ENCODE measurements around the gene CYP11A1. TPM values are rescaled to one million over a fixed set of nuclear protein-coding genes. Genes with fewer than 3 reads are reported as not detected.

The CYP11A1 gene
- total and polyA plus RNA-seq, 2 donors (not counting 1 experiment from before 2014, with no cell fraction given): not detected

DNA sequence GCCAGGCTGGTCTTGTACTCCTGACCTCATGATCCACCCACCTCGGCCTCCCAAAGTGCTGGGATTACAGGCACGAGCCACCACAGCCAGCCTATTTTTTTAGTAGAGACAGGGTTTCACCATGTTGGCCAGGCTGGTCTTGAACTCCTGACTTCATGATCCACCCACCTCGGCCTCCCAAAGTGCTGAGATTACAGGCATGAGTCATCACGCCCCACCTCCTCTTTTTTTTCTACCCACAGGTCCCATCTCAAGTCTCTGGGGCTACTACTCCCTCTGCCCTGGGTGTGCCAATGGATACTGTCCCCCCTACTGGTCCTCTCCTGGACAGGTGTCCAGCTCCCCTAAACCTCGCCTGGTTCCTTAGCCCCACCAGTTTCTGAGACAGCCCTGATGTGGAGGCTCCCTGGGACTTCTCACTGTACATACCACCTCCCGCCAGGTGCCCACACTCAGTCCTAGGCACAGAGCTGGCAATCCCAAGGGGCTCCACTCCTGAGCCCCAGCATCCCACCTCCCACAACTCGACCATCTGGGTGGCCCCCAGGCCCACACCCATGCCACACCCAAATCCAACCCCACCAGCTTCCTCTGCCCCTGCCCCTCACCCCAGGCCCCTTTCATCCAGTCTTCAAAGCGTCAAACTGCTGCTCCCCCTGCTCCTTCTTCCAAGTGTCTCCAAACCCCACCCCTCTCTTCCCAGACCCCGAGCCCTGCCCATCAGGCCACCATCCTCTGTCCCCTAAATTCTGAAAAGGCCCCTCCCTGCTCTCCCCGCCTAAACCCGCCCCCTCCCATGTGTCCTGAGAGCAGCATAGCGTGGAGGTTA is 13.1 kb upstream of the CYP11A1 start:
- peaks cover 44% of the 10 kb centered on the region for H3K4me1 Mint-ChIP-seq
- Histone ChIP-seq H3K36me3 (replicated peaks in 1 of 2; ENCODE audit: control extremely low read depth in 1 of 2, control insufficient read depth in 1 of 2, extremely low read depth in 1 of 2, insufficient read depth in 2 of 2, low read length in 1 of 2) (no peaks in the 10 kb centered on the region), H3K9ac (ENCODE audit: low read length) (no peak overlapping the region), H3K4me3 (ENCODE audit: control extremely low read depth in 1 of 5, extremely low read depth in 1 of 5, insufficient read depth in 1 of 5, low read depth in 2 of 5, low read length in 4 of 5) (no peak overlapping the region), H3K79me2 (ENCODE audit: control insufficient read depth, insufficient read depth, low read length) (peaks cover 11% of the 10 kb centered on the region), H2AFZ (ENCODE audit: insufficient read depth, low read depth, low read length, poor library complexity, severe bottlenecking) (no peak overlapping the region), H3K27me3 (replicated peaks in 1 of 4; ENCODE audit: control extremely low read depth in 1 of 4, control insufficient read depth in 3 of 4, insufficient read depth in 4 of 4, low read length in 3 of 4) (no peaks in the 10 kb centered on the region), H3K27ac (ENCODE audit: low read length in 2 of 2) (no peak overlapping the region), H3K4me1 (ENCODE audit: control insufficient read depth in 2 of 2, insufficient read depth in 2 of 2, low read length in 2 of 2) (peaks cover 37 to 41% of the 10 kb centered on the region in 2 donors), H4K20me1 (ENCODE audit: control insufficient read depth, insufficient read depth, low read length, poor library complexity, severe bottlenecking) (no peaks in the 10 kb centered on the region), H3K4me2 (replicated peaks; ENCODE audit: low read depth, low read length, poor library complexity, severe bottlenecking) (no peak overlapping the region), H3K9me3 (ENCODE audit: control extremely low read depth in 1 of 3, control insufficient read depth in 2 of 3, insufficient read depth in 1 of 3, low read length in 2 of 3) (no peaks in the 10 kb centered on the region)
- H3K27me3 Mint-ChIP-seq: no peaks in the 10 kb centered on the region
- intact Hi-C loops (cut with micrococcal nuclease): loop anchor here (5.0 kb wide), 1 partner anchor 388 kb away; the partner anchor contains the start of genes PML and STOML1
- peak overlapping the region; percentile 37 for H3K27ac Mint-ChIP-seq
- ATAC-seq (ENCODE audit: low read depth) (no peak), DNase-seq (peak; percentile 15)
- 84% methylated on average over 8 of the region's 12 CpGs for WGBS (ENCODE audit: insufficient coverage)
- TF ChIP-seq EZH2 (IDR thresholded peaks at IDR 0.05; ENCODE audit: borderline replicate concordance, insufficient read depth, low read depth, low read length, poor library complexity, severe bottlenecking): no peak
- TF ChIP-seq, protein P1, sequence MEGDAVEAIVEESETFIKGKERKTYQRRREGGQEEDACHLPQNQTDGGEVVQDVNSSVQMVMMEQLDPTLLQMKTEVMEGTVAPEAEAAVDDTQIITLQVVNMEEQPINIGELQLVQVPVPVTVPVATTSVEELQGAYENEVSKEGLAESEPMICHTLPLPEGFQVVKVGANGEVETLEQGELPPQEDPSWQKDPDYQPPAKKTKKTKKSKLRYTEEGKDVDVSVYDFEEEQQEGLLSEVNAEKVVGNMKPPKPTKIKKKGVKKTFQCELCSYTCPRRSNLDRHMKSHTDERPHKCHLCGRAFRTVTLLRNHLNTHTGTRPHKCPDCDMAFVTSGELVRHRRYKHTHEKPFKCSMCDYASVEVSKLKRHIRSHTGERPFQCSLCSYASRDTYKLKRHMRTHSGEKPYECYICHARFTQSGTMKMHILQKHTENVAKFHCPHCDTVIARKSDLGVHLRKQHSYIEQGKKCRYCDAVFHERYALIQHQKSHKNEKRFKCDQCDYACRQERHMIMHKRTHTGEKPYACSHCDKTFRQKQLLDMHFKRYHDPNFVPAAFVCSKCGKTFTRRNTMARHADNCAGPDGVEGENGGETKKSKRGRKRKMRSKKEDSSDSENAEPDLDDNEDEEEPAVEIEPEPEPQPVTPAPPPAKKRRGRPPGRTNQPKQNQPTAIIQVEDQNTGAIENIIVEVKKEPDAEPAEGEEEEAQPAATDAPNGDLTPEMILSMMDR (IDR thresholded peaks at IDR 0.05): no peak
- H3K4me3 Mint-ChIP-seq: no peak overlapping the region
- CTCF ChIA-PET: interaction anchor here (0.9 to 23.1 kb wide), 10 partner anchors 14 to 252 kb away, joined by 3 to 855 read pairs (median 28); partner anchors contain the start of genes SEMA7A and UBL7
- POLR2A ChIA-PET: interaction anchor here (0.6 kb wide), 1 partner anchor 111 kb away, joined by 15 read pairs; no protein-coding TSS in a partner anchor
- no peaks in the 10 kb centered on the region for H3K9me3 Mint-ChIP-seq (ENCODE audit: insufficient read depth)

DNA sequence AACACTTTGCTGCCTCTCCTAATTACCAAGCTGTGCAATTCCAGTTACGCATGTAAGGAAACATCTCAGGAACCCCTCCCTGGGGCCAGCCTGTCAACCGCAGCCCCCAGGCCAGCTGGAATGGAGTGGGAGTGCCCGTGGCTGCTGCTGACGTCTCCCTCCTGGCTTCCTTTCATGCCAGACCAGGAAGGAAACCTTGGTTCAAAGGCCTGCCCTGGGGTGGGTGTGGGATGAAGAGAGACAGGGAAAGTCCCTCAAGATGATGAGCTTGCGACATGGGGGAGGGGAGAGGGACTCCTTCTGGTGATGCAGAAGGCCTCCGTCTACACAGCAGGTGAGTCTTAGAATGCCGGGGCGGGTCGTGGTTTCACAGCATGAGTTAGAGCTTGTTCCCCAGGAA is 11.4 kb upstream of the CYP11A1 start:
- TF ChIP-seq EZH2 (IDR thresholded peaks at IDR 0.05; ENCODE audit: borderline replicate concordance, insufficient read depth, low read depth, low read length, poor library complexity, severe bottlenecking): no peak
- TF ChIP-seq, protein P1 (IDR thresholded peaks at IDR 0.05): no peak
- no peak for ATAC-seq (ENCODE audit: low read depth)
- intact Hi-C loops (cut with micrococcal nuclease): loop anchor here (10.0 kb wide), 1 partner anchor 1356 kb away; no protein-coding TSS in a partner anchor
- Histone ChIP-seq H3K79me2 (ENCODE audit: control insufficient read depth, insufficient read depth, low read length) (peaks cover 11% of the 10 kb centered on the region), H3K4me1 (ENCODE audit: control insufficient read depth in 2 of 2, insufficient read depth in 2 of 2, low read length in 2 of 2) (peaks cover 30 to 37% of the 10 kb centered on the region in 2 donors), H3K36me3 (replicated peaks in 1 of 2; ENCODE audit: control extremely low read depth in 1 of 2, control insufficient read depth in 1 of 2, extremely low read depth in 1 of 2, insufficient read depth in 2 of 2, low read length in 1 of 2) (no peaks in the 10 kb centered on the region), H3K27ac (ENCODE audit: low read length in 2 of 2) (no peak overlapping the region), H3K4me3 (ENCODE audit: control extremely low read depth in 1 of 5, extremely low read depth in 1 of 5, insufficient read depth in 1 of 5, low read depth in 2 of 5, low read length in 4 of 5) (no peak overlapping the region), H3K4me2 (replicated peaks; ENCODE audit: low read depth, low read length, poor library complexity, severe bottlenecking) (no peak overlapping the region), H2AFZ (ENCODE audit: insufficient read depth, low read depth, low read length, poor library complexity, severe bottlenecking) (peak overlapping the region; percentile 5), H3K9me3 (ENCODE audit: control extremely low read depth in 1 of 3, control insufficient read depth in 2 of 3, insufficient read depth in 1 of 3, low read length in 2 of 3) (no peaks in the 10 kb centered on the region), H3K27me3 (replicated peaks in 1 of 4; ENCODE audit: control extremely low read depth in 1 of 4, control insufficient read depth in 3 of 4, insufficient read depth in 4 of 4, low read length in 3 of 4) (no peaks in the 10 kb centered on the region), H4K20me1 (ENCODE audit: control insufficient read depth, insufficient read depth, low read length, poor library complexity, severe bottlenecking) (no peaks in the 10 kb centered on the region), H3K9ac (ENCODE audit: low read length) (no peak overlapping the region)
- peak; percentile 50 for DNase-seq
- H3K9me3 Mint-ChIP-seq (ENCODE audit: insufficient read depth): no peaks in the 10 kb centered on the region
- CTCF ChIA-PET: interaction anchor here (1.1 to 23.1 kb wide), 9 partner anchors 8 to 254 kb away, joined by 3 to 855 read pairs (median 4); partner anchors contain the start of genes CYP11A1 and SEMA7A
- POLR2A ChIA-PET: interaction anchor here (0.6 to 2.9 kb wide), 3 partner anchors 55 to 396 kb away, joined by 3 to 14 read pairs (median 12); partner anchors contain the start of gene SEMA7A
- H3K4me3 Mint-ChIP-seq: no peak overlapping the region
- H3K27me3 Mint-ChIP-seq: no peaks in the 10 kb centered on the region
- peak overlapping the region; percentile 20 for H3K27ac Mint-ChIP-seq
- WGBS (ENCODE audit: insufficient coverage): 21% methylated on average over 9 of the region's 9 CpGs
- H3K4me1 Mint-ChIP-seq: peaks cover 39% of the 10 kb centered on the region

All from B cell (primary cell).